ENCODE data around the gene ABHD5.

GRCh38 chr3:43687499-43687811 lies 3.3 kb upstream of the ABHD5 start:
- no peak for TF ChIP-seq POLR2A (IDR thresholded peaks at IDR 0.05)
- TF ChIP-seq CTCF (IDR thresholded peaks at IDR 0.05) = no peak

Data from Peyer's patch (tissue), 4 donors.